Right atrium auricular region (tissue), 2 donors: ENCODE measurements around the gene NNT. TPM values are rescaled to one million over a fixed set of nuclear protein-coding genes. Genes with fewer than 3 reads are reported as not detected.
"Not testable (repeated sequence)": the region's sequence is repeated elsewhere in the genome, so short reads cannot be mapped to it uniquely, and the experiment has no call there.

Source experiments
- DNase-seq: peaks from one replicate; pipeline ENCODE4 v3.0.0-alpha.2; 2019; ENCODE audit warnings: low spot score
- H3K27ac ChIP-seq, 2 donors: fragments of 200-600 bp; sonication (generic); 1 replicate in 1 of 2; 2 replicates in 1 of 2; pipeline ENCODE4 v1.5.1; 2016 to 2019
- H3K27me3 ChIP-seq, 2 donors: fragments of 200-600 bp; sonication (generic); one replicate each; pipeline versions ENCODE4 v1.5.1 to v1.6.0; 2017 to 2019
- H3K36me3 ChIP-seq: fragments of 200-600 bp; sonication (generic); one replicate; pipeline ENCODE4 v1.5.1; 2016
- H3K4me1 ChIP-seq, 2 donors: fragments of 200-600 bp; sonication (generic); one replicate each; pipeline versions ENCODE4 v1.5.1 to v1.6.0; 2017 to 2019
- H3K4me3 ChIP-seq, 2 donors: fragments of 200-600 bp; sonication (generic); 1 replicate in 1 of 2; 2 replicates in 1 of 2; pipeline ENCODE4 v1.5.1; 2017 to 2019; ENCODE audit warnings: mild to moderate bottlenecking in 1 of 2, moderate library complexity in 1 of 2
- H3K9me3 ChIP-seq, 2 donors: fragments of 200-600 bp; sonication (generic); one replicate each; pipeline ENCODE4 v1.5.1; 2019
- CTCF ChIP-seq, 2 donors: fragments of 200-600 bp; sonication (generic); IDR thresholded peaks; one replicate each; pipeline ENCODE4 v1.5.1; 2019; ENCODE audit warnings: antibody characterized with exemption in 2 of 2
- total RNA-seq, 2 donors: library from RNA; depleted of rRNA; stranded (reverse); fragments of >200 nt; gene quantifications; one replicate each; pipeline ENCODE4 v1.1.0, GENCODE V29; 2016

NNT gene
- total RNA-seq, 2 donors from 2014 or later: 109 to 328 TPM

GRCh38 chr5:43687275-43687674 lies 84.3 kb downstream of the NNT start:
- no peaks in the 10 kb centered on the region for H3K27me3 ChIP-seq
- no peak overlapping the region for H3K27ac ChIP-seq
- H3K9me3 ChIP-seq: no peaks in the 10 kb centered on the region
- no peak overlapping the region for H3K4me3 ChIP-seq
- peaks cover 8% of the 10 kb centered on the region for H3K36me3 ChIP-seq
- no peak for DNase-seq
- TF ChIP-seq CTCF (IDR thresholded peaks at IDR 0.05): no peak
- H3K4me1 ChIP-seq: peaks cover 0 to 16% of the 10 kb centered on the region in 2 donors

GRCh38 chr5:43691275-43691674 lies 88.3 kb downstream of the NNT start:
- Histone ChIP-seq H3K27ac (no peak overlapping the region), H3K4me3 (no peak overlapping the region), H3K9me3 (no peaks in the 10 kb centered on the region), H3K36me3 (peaks cover 5% of the 10 kb centered on the region), H3K27me3 (no peaks in the 10 kb centered on the region), H3K4me1 (no peaks in the 10 kb centered on the region)
- TF ChIP-seq CTCF (IDR thresholded peaks at IDR 0.05): no peak
- no peak for DNase-seq

GRCh38 chr5:43691893-43692292 lies 88.9 kb downstream of the NNT start:
- no peak for DNase-seq
- no peak for TF ChIP-seq CTCF (IDR thresholded peaks at IDR 0.05)
- Histone ChIP-seq H3K36me3 (peaks cover 11% of the 10 kb centered on the region), H3K27ac (no peak overlapping the region), H3K4me3 (no peak overlapping the region), H3K9me3 (no peaks in the 10 kb centered on the region), H3K27me3 (no peaks in the 10 kb centered on the region), H3K4me1 (no peaks in the 10 kb centered on the region)

- no peaks in the 10 kb centered on the region for H3K4me1 ChIP-seq
These were observed 90.4 kb downstream of the NNT start for GRCh38 chr5:43693411-43693810.

GRCh38 chr5:43694027-43694426 lies 91.0 kb downstream of the NNT start:
- DNase-seq: no peak
- H3K27me3 ChIP-seq: no peaks in the 10 kb centered on the region

More at GRCh38 chr5:43693411-43693810, 90.4 kb downstream of the NNT start:
- no peak for DNase-seq
- no peaks in the 10 kb centered on the region for H3K9me3 ChIP-seq
- no peak for TF ChIP-seq CTCF (IDR thresholded peaks at IDR 0.05)
- no peak overlapping the region for H3K27ac ChIP-seq
- no peaks in the 10 kb centered on the region for H3K27me3 ChIP-seq
- no peak overlapping the region for H3K4me3 ChIP-seq
- H3K36me3 ChIP-seq: peaks cover 13% of the 10 kb centered on the region

GRCh38 chr5:43696444-43696843 lies 93.5 kb downstream of the NNT start:
- not testable (repeated sequence) for H3K4me1 ChIP-seq, H3K4me3 ChIP-seq, H3K9me3 ChIP-seq, DNase-seq, H3K27ac ChIP-seq, H3K27me3 ChIP-seq
- H3K36me3 ChIP-seq: peaks cover 24% of the 10 kb centered on the region

More at GRCh38 chr5:43694027-43694426, 91.0 kb downstream of the NNT start:
- Histone ChIP-seq H3K27ac (no peak overlapping the region), H3K4me1 (no peaks in the 10 kb centered on the region), H3K36me3 (peaks cover 13% of the 10 kb centered on the region), H3K4me3 (no peak overlapping the region), H3K9me3 (no peaks in the 10 kb centered on the region)
- TF ChIP-seq CTCF (IDR thresholded peaks at IDR 0.05): no peak
